Activated CD4-positive, alpha-beta T cell treated with anti-CD3 and anti-CD28 coated beads, Interleukin-2, Interleukin-4, amounts not matched to agents 100 ng/mL and 50 ng/mL, durations not matched to agents 16 hours and 8 hours (primary cell): ENCODE results near the gene MICAL1.

ENCODE experiments used
- DNase-seq: peaks from one replicate; pipeline ENCODE4 v3.0.0-alpha.2; 2020; ENCODE audit warnings: low spot score

The MICAL1 gene

GRCh38 chr6:109455437-109456110, at the start of gene MICAL1:
Gene MICAL1, minus strand, starts transcription at chr6:109455772. Its CDS starts 1,576 bp downstream, at chr6:109454196.
- DNase-seq: peak; percentile 74

GRCh38 chr6:109503327-109504224, 48.0 kb upstream of the MICAL1 start:
- DNase-seq: no peak

GRCh38 chr6:109498936-109499335, 43.4 kb upstream of the MICAL1 start:
- DNase-seq: no peak

- no peak for DNase-seq
These were observed 42.5 kb upstream of the MICAL1 start for GRCh38 chr6:109498052-109498451.

- no peak for DNase-seq
These were observed 40.6 kb upstream of the MICAL1 start for GRCh38 chr6:109496036-109496772.

- no peak for DNase-seq
These were observed 38.3 kb upstream of the MICAL1 start for GRCh38 chr6:109493865-109494264.

- peak; percentile 62 for DNase-seq
These were observed 35.8 kb upstream of the MICAL1 start for GRCh38 chr6:109491207-109491938.

- no peak for DNase-seq
These were observed 35.1 kb upstream of the MICAL1 start for GRCh38 chr6:109490713-109491112.

GRCh38 chr6:109488001-109488400, 32.4 kb upstream of the MICAL1 start:
- no peak for DNase-seq

GRCh38 chr6:109486068-109486467, 30.5 kb upstream of the MICAL1 start:
- DNase-seq: no peak

GRCh38 chr6:109485266-109485935, 29.8 kb upstream of the MICAL1 start:
- DNase-seq: no peak

- no peak for DNase-seq
These were observed 28.6 kb upstream of the MICAL1 start for GRCh38 chr6:109484122-109484521.

- DNase-seq: no peak
These were observed 28.1 kb upstream of the MICAL1 start for GRCh38 chr6:109483735-109484057.

GRCh38 chr6:109482905-109483734, 27.5 kb upstream of the MICAL1 start, which contains the start of gene ZBTB24:
Gene ZBTB24, minus strand, starts transcription at chr6:109483219. Its CDS starts 1,193 bp downstream, at chr6:109482026.
- peak; percentile 91 for DNase-seq

- DNase-seq: no peak
These were observed 25.5 kb upstream of the MICAL1 start for GRCh38 chr6:109480993-109481480.

GRCh38 chr6:109478841-109479624, 23.5 kb upstream of the MICAL1 start:
- no peak for DNase-seq

- no peak for DNase-seq
These were observed 22.7 kb upstream of the MICAL1 start for GRCh38 chr6:109478222-109478805.

- DNase-seq: no peak
These were observed 22.2 kb upstream of the MICAL1 start for GRCh38 chr6:109477725-109478124.

GRCh38 chr6:109477184-109477583, 21.6 kb upstream of the MICAL1 start:
- no peak for DNase-seq
